Effector memory CD4-positive, alpha-beta T cell (primary cell): ENCODE measurements around the gene GPR162.
A peak's percentile ranks its signal among the peaks of the same experiment; 100 is the strongest.
"Not testable (repeated sequence)": the region's sequence is repeated elsewhere in the genome, so short reads cannot be mapped to it uniquely, and the experiment has no call there.

Source experiments
- DNase-seq, 3 donors: peaks; one replicate each; pipeline ENCODE4 v3.0.0-alpha.2; 2020
- H3K27ac ChIP-seq: 2 replicates; pipeline ENCODE4 v1.7.0; 2013; ENCODE audit warnings: mild to moderate bottlenecking, low read length, moderate library complexity; ENCODE audit not compliant: insufficient read depth, poor library complexity, severe bottlenecking
- H3K27me3 ChIP-seq: replicated peaks from 2 replicates; pipeline ENCODE4 v1.7.0; 2013; ENCODE audit warnings: mild to moderate bottlenecking, low read length; ENCODE audit not compliant: insufficient read depth, control insufficient read depth, poor library complexity, severe bottlenecking
- H3K36me3 ChIP-seq: 2 replicates; pipeline ENCODE4 v1.7.0; 2013; ENCODE audit warnings: mild to moderate bottlenecking, low read length, moderate library complexity; ENCODE audit not compliant: control insufficient read depth, insufficient read depth
- H3K4me1 ChIP-seq: 2 replicates; pipeline ENCODE4 v1.7.0; 2013; ENCODE audit warnings: low read length, mild to moderate bottlenecking; ENCODE audit not compliant: control insufficient read depth, insufficient read depth, poor library complexity, severe bottlenecking
- H3K4me3 ChIP-seq: 2 replicates; pipeline ENCODE4 v1.7.0; 2013; ENCODE audit warnings: low read length, low read depth, mild to moderate bottlenecking; ENCODE audit not compliant: insufficient read depth, poor library complexity, severe bottlenecking
- H3K9me3 ChIP-seq: 2 replicates; pipeline ENCODE4 v1.7.0; 2013; ENCODE audit warnings: mild to moderate bottlenecking, low read length, moderate library complexity; ENCODE audit not compliant: control insufficient read depth

Gene GPR162

GRCh38 chr12:6853626-6854025 is 32.0 kb downstream of the GPR162 start:
- no peaks in the 10 kb centered on the region for H3K27me3 ChIP-seq
- peaks cover 23% of the 10 kb centered on the region for H3K4me1 ChIP-seq
- DNase-seq = no peak
- peak overlapping the region; percentile 93 for H3K27ac ChIP-seq
- H3K4me3 ChIP-seq = no peak overlapping the region
- no peaks in the 10 kb centered on the region for H3K9me3 ChIP-seq
- peaks cover 33% of the 10 kb centered on the region for H3K36me3 ChIP-seq

GRCh38 chr12:6854036-6854435 is 32.4 kb downstream of the GPR162 start:
- no peaks in the 10 kb centered on the region for H3K27me3 ChIP-seq
- H3K36me3 ChIP-seq = peaks cover 37% of the 10 kb centered on the region
- H3K4me1 ChIP-seq = peaks cover 23% of the 10 kb centered on the region
- no peak for DNase-seq
- peak overlapping the region; percentile 30 for H3K27ac ChIP-seq
- no peaks in the 10 kb centered on the region for H3K9me3 ChIP-seq
- H3K4me3 ChIP-seq = no peak overlapping the region

- Histone ChIP-seq H3K4me3 (no peak overlapping the region), H3K27me3 (no peaks in the 10 kb centered on the region), H3K36me3 (peaks cover 48% of the 10 kb centered on the region), H3K27ac (peak overlapping the region; percentile 27), H3K4me1 (peaks cover 23% of the 10 kb centered on the region), H3K9me3 (no peaks in the 10 kb centered on the region)
- DNase-seq = no peak
These were observed 33.7 kb downstream of the GPR162 start for GRCh38 chr12:6855322-6855721.

- Histone ChIP-seq H3K4me3 (no peak overlapping the region), H3K27me3 (no peaks in the 10 kb centered on the region), H3K4me1 (peaks cover 6% of the 10 kb centered on the region), H3K27ac (no peak overlapping the region), H3K36me3 (peaks cover 77% of the 10 kb centered on the region), H3K9me3 (no peaks in the 10 kb centered on the region)
- no peak for DNase-seq
These were observed 37.2 kb downstream of the GPR162 start for GRCh38 chr12:6858799-6859198.

- no peak overlapping the region for H3K4me3 ChIP-seq
- no peak for DNase-seq
- H3K36me3 ChIP-seq = peaks cover 82% of the 10 kb centered on the region
- H3K4me1 ChIP-seq = no peaks in the 10 kb centered on the region
- no peak overlapping the region for H3K27ac ChIP-seq
- H3K27me3 ChIP-seq = no peaks in the 10 kb centered on the region
- H3K9me3 ChIP-seq = no peaks in the 10 kb centered on the region
These were observed 38.5 kb downstream of the GPR162 start for GRCh38 chr12:6860116-6860515.

- Histone ChIP-seq H3K4me3 (no peak overlapping the region), H3K27ac (no peak overlapping the region), H3K36me3 (peaks cover 76% of the 10 kb centered on the region), H3K9me3 (no peaks in the 10 kb centered on the region), H3K4me1 (no peaks in the 10 kb centered on the region), H3K27me3 (no peaks in the 10 kb centered on the region)
- DNase-seq = no peak
These were observed 39.3 kb downstream of the GPR162 start for GRCh38 chr12:6860942-6861341.

GRCh38 chr12:6861391-6861790 is 39.8 kb downstream of the GPR162 start:
- Histone ChIP-seq H3K36me3 (peaks cover 72% of the 10 kb centered on the region), H3K4me1 (no peaks in the 10 kb centered on the region), H3K9me3 (no peaks in the 10 kb centered on the region), H3K4me3 (no peak overlapping the region), H3K27me3 (no peaks in the 10 kb centered on the region), H3K27ac (no peak overlapping the region)
- DNase-seq = no peak

GRCh38 chr12:6863033-6863432 is 41.4 kb downstream of the GPR162 start:
- H3K27ac ChIP-seq = no peak overlapping the region
- H3K27me3 ChIP-seq = no peaks in the 10 kb centered on the region
- peaks cover 55% of the 10 kb centered on the region for H3K36me3 ChIP-seq
- H3K9me3 ChIP-seq = no peaks in the 10 kb centered on the region
- no peak overlapping the region for H3K4me3 ChIP-seq
- no peak for DNase-seq
- H3K4me1 ChIP-seq = peaks cover 7% of the 10 kb centered on the region

GRCh38 chr12:6863586-6864321 is 42.1 kb downstream of the GPR162 start:
- Histone ChIP-seq H3K27me3 (no peaks in the 10 kb centered on the region), H3K4me1 (peaks cover 14% of the 10 kb centered on the region), H3K4me3 (no peak overlapping the region), H3K36me3 (peaks cover 48% of the 10 kb centered on the region), H3K9me3 (no peaks in the 10 kb centered on the region), H3K27ac (no peak overlapping the region)
- DNase-seq = no peak

GRCh38 chr12:6865307-6865706 is 43.7 kb downstream of the GPR162 start:
- Histone ChIP-seq H3K36me3 (peaks cover 41% of the 10 kb centered on the region), H3K4me1 (peaks cover 27% of the 10 kb centered on the region)
- H3K27ac ChIP-seq, H3K27me3 ChIP-seq, DNase-seq, H3K4me3 ChIP-seq, H3K9me3 ChIP-seq: not testable (repeated sequence)
